Muscle layer of colon (tissue), 2 donors: ENCODE data around the gene COL11A2.

Experiments
- H3K27ac ChIP-seq: one replicate; pipeline ENCODE4 v1.7.0; 2013; ENCODE audit warnings: low read depth, mild to moderate bottlenecking, low read length, moderate library complexity
- H3K27me3 ChIP-seq, 2 donors: one replicate each; pipeline ENCODE4 v1.7.0; 2013; ENCODE audit warnings: low read length in 2 of 2, mild to moderate bottlenecking in 2 of 2; ENCODE audit not compliant: insufficient read depth in 2 of 2, control insufficient read depth in 1 of 2
- H3K36me3 ChIP-seq: one replicate; pipeline ENCODE4 v1.7.0; 2013; ENCODE audit warnings: mild to moderate bottlenecking, low read length; ENCODE audit not compliant: insufficient read depth
- H3K4me1 ChIP-seq: one replicate; pipeline ENCODE4 v1.7.0; 2013; ENCODE audit warnings: mild to moderate bottlenecking, low read length; ENCODE audit not compliant: insufficient read depth
- H3K4me3 ChIP-seq, 2 donors: one replicate each; pipeline ENCODE4 v1.7.0; 2013; ENCODE audit warnings: low read length in 2 of 2, low read depth in 1 of 2, mild to moderate bottlenecking in 1 of 2, moderate library complexity in 1 of 2
- H3K9ac ChIP-seq: one replicate; pipeline ENCODE4 v1.7.0; 2013; ENCODE audit warnings: low read length
- H3K9me3 ChIP-seq: one replicate; pipeline ENCODE4 v1.7.0; 2013; ENCODE audit warnings: mild to moderate bottlenecking, low read length
- donor health status: abdominal sarcoma.
- donor health status: Adenocarcinoma of cecum.

Gene COL11A2

GRCh38 chr6:33205191-33206026, 13.1 kb upstream of the COL11A2 start:
- peaks cover 35% of the 10 kb centered on the region for H3K36me3 ChIP-seq
- peaks cover 42% of the 10 kb centered on the region for H3K4me1 ChIP-seq
- no peaks in the 10 kb centered on the region for H3K27me3 ChIP-seq
- H3K4me3 ChIP-seq: peak overlapping the region; percentile 72 to 83
- peak overlapping the region; percentile 88 for H3K27ac ChIP-seq
- H3K9ac ChIP-seq: peak overlapping the region; percentile 40
- no peaks in the 10 kb centered on the region for H3K9me3 ChIP-seq

DNA sequence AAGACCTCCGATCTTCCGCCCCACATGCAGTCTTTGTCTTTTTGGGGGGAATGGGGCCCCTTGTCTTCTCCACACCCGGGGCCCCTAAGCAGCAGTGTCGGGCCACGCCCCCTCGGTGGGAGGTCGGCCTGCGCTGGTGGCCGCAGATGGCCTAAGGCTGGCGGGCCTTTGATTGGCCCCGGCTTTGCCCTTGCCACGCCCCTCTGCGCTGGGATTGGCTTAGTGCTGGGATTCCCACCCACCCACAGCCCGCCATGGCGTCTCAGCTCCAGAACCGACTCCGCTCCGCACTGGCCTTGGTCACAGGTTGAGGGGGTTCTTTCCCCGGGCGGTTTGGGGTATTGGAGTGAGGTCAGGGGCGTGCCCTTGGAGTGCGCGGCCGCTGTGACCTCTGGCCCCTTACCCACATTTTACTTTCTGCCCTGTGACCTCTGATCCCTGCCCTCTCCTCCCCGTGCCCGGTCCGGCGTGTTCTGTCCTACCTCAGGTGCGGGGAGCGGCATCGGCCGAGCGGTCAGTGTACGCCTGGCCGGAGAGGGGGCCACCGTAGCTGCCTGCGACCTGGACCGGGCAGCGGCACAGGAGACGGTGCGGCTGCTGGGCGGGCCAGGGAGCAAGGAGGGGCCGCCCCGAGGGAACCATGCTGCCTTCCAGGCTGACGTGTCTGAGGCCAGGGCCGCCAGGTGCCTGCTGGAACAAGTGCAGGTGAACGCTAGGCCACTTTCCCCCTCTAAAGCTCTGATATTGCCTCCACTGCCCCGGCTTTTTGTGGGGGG, 12.3 kb upstream of the COL11A2 start, which contains the start of gene HSD17B8:
Gene HSD17B8 (plus strand): TSS at position 241 of the 776 bp plus-strand sequence. CDS start 14 bp downstream, at position 255.
- peaks cover 27% of the 10 kb centered on the region for H3K36me3 ChIP-seq
- peak within 1 kb of the TSS; percentile 72 to 83 for H3K4me3 ChIP-seq
- peak within 1 kb of the TSS; percentile 88 for H3K27ac ChIP-seq
- peaks cover 43% of the 10 kb centered on the region for H3K4me1 ChIP-seq
- no peaks in the 10 kb centered on the region for H3K9me3 ChIP-seq
- peak within 1 kb of the TSS; percentile 40 for H3K9ac ChIP-seq
- no peaks in the 10 kb centered on the region for H3K27me3 ChIP-seq

DNA sequence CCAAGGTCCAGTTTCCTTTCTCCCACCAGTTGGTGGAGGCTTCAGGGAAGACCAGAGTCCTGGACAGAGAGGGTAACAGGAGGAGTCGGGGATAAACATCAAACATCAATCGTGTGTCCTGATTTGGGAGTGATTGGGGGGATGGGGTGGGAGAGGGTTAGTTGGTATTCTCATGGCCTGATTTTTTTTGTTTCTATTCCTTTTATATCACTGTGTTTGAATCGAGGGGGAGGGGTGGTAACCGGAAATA, 11.8 kb upstream of the COL11A2 start:
- no peak overlapping the region for H3K9ac ChIP-seq
- no peaks in the 10 kb centered on the region for H3K27me3 ChIP-seq
- no peak overlapping the region for H3K27ac ChIP-seq
- H3K9me3 ChIP-seq: no peaks in the 10 kb centered on the region
- peaks cover 23% of the 10 kb centered on the region for H3K36me3 ChIP-seq
- peaks cover 44% of the 10 kb centered on the region for H3K4me1 ChIP-seq
- H3K4me3 ChIP-seq: peak overlapping the region in 1 of 2 donors; percentile 41

DNA sequence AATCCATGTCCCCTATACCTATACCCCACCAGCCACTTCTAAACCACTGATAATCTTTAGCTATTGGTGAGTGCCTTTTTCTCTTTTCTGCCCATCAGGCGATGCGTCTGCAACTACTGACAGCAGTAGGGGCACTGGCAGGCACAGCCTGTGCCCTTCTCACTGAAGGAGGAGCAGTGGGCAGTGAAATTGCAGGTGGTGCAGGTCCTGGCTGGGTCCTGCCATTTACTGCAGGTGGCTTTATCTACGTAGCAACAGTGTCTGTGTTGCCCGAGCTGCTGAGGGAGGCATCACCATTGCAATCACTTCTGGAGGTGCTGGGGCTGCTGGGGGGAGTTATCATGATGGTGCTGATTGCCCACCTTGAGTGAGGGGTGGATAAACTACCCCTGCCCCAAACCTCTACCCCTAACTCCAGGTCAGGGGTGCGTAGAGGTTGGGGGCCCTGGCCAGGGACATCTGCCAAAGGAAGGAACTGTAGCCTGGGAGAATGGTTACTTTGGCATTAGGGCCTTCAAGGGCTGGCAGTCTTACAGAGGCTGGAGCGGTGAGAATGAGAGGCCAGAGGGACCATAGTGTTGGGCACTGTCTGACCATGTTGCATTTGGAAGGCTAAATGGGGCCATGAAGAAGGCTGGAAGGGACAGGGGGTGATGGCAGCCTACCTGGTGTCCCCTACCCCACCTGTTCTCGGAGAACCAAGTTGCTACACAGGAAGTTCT, 11.3 kb upstream of the COL11A2 start:
- Histone ChIP-seq H3K4me1 (peaks cover 44% of the 10 kb centered on the region), H3K4me3 (peak overlapping the region in 1 of 2 donors; percentile 41), H3K36me3 (peaks cover 23% of the 10 kb centered on the region), H3K9ac (no peak overlapping the region), H3K9me3 (no peaks in the 10 kb centered on the region), H3K27ac (no peak overlapping the region), H3K27me3 (no peaks in the 10 kb centered on the region)

GRCh38 chr6:33202799-33203198, 10.5 kb upstream of the COL11A2 start:
- no peak overlapping the region for H3K9ac ChIP-seq
- no peaks in the 10 kb centered on the region for H3K9me3 ChIP-seq
- H3K4me1 ChIP-seq: peaks cover 52% of the 10 kb centered on the region
- H3K27ac ChIP-seq: no peak overlapping the region
- no peak overlapping the region for H3K4me3 ChIP-seq
- H3K36me3 ChIP-seq: peaks cover 23% of the 10 kb centered on the region
- no peaks in the 10 kb centered on the region for H3K27me3 ChIP-seq

DNA sequence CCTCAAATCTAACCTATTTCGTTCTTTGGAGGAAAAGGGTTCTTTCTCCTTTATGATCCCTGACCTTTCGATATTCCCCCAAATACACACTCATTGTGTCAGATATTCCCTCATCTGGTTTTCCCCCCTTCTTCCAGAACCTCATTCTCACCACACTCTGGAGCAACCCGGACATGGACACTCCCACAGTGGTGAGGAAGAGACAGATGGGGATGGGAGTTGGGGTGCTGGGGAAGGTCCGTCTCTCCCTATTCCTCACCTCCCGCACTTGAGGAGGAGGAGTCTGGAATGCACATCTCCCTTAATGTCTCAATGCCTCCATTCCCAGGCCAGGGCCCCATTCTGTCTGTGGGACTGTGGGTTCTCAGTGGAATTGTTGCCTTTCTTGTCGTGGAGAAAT, 9.7 kb upstream of the COL11A2 start:
- Histone ChIP-seq H3K27ac (peak overlapping the region; percentile 99), H3K9ac (no peak overlapping the region), H3K9me3 (no peaks in the 10 kb centered on the region), H3K36me3 (peaks cover 30% of the 10 kb centered on the region), H3K4me3 (peak overlapping the region; percentile 64 to 95), H3K4me1 (peaks cover 61% of the 10 kb centered on the region), H3K27me3 (no peaks in the 10 kb centered on the region)

GRCh38 chr6:33201147-33201545, 8.9 kb upstream of the COL11A2 start:
- Histone ChIP-seq H3K27ac (peak overlapping the region; percentile 99), H3K27me3 (no peaks in the 10 kb centered on the region), H3K4me1 (peaks cover 61% of the 10 kb centered on the region)

DNA sequence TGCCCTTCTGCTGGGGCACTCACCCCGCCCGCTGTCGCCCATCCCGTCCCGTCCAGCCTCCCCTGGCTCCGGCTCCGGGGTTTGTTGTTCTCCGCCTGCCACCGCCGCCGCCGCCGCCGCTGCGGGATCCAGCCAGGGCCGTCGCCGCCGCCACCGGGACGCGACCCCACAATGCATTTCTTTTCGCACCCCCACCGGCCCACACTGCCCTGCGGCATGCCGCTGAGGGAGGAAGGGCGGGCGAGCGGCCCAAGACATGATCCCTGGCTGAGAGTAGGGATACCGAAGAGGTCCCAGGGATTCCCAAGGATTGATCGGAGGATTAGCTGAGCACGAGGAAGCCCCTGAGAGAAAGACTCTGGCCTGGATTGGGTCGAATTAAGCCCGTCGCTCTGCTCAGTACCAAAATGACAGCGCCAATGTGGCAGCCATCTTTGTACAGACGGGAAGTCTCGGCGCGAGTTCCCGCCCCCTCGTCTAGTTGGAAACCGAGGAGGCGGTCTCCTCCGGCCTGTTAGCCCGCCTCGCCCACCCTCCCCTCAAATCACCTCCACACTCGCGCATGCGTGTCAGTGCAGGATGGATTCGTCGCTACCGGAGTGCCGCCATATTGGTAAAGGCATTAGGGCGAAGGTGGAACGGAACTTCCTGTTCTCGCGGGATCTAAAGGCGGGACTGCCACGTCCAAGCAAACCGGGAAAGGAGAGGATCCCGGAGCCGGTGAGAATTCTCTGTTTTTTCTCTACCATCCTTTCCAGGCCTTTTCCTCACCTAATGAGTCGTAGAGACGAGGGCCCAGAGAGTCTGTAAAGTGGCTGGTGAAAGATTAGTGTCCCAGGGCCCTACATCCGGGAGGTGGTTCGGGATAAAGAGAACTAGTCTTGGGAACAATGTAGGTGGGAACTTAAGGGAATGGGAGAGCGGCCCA, 8.2 kb upstream of the COL11A2 start, which contains the start of the genes RXRB and SLC39A7:
Gene RXRB (minus strand): TSS at position 447 of the 928 bp plus-strand sequence. CDS start 189 bp downstream, at position 258.
Gene SLC39A7 (plus strand): TSS at position 649 of the 928 bp plus-strand sequence. CDS start 379 bp downstream, outside the sequence.
- H3K27ac ChIP-seq: peak within 1 kb of the TSS; percentile 99
- H3K9me3 ChIP-seq: no peaks in the 10 kb centered on the region
- H3K36me3 ChIP-seq: peaks cover 44% of the 10 kb centered on the region
- H3K27me3 ChIP-seq: no peaks in the 10 kb centered on the region
- H3K9ac ChIP-seq: peak within 1 kb of the TSS; percentile 82
- H3K4me1 ChIP-seq: peaks cover 61% of the 10 kb centered on the region
- peak within 1 kb of the TSS; percentile 64 to 95 for H3K4me3 ChIP-seq

More at GRCh38 chr6:33201147-33201545, 8.9 kb upstream of the COL11A2 start:
- Histone ChIP-seq H3K9ac (peak overlapping the region; percentile 73), H3K4me3 (peak overlapping the region; percentile 64 to 95), H3K36me3 (peaks cover 37% of the 10 kb centered on the region), H3K9me3 (no peaks in the 10 kb centered on the region)

- Histone ChIP-seq H3K9ac (peak overlapping the region; percentile 64), H3K4me1 (peaks cover 55% of the 10 kb centered on the region), H3K4me3 (peak overlapping the region; percentile 64 to 95), H3K9me3 (no peaks in the 10 kb centered on the region), H3K36me3 (peaks cover 51% of the 10 kb centered on the region), H3K27me3 (no peaks in the 10 kb centered on the region), H3K27ac (peak overlapping the region; percentile 99)
These were observed 7.5 kb upstream of the COL11A2 start for GRCh38 chr6:33199687-33200218.

- H3K27me3 ChIP-seq: no peaks in the 10 kb centered on the region
- peak overlapping the region; percentile 99 for H3K27ac ChIP-seq
- H3K9ac ChIP-seq: no peak overlapping the region
- peaks cover 58% of the 10 kb centered on the region for H3K36me3 ChIP-seq
- H3K4me3 ChIP-seq: peak overlapping the region in 1 of 2 donors; percentile 64
- peaks cover 50% of the 10 kb centered on the region for H3K4me1 ChIP-seq
- H3K9me3 ChIP-seq: no peaks in the 10 kb centered on the region
These were observed 6.7 kb upstream of the COL11A2 start for GRCh38 chr6:33198853-33199436.
